ENCODE data around the gene HINFP. TPM values are rescaled to one million over a fixed set of nuclear protein-coding genes. Genes with fewer than 3 reads are reported as not detected.

Gene HINFP
- total RNA-seq, 4 donors from 2014 or later: 20.7 to 63.6 (median 48.2) TPM

DNA sequence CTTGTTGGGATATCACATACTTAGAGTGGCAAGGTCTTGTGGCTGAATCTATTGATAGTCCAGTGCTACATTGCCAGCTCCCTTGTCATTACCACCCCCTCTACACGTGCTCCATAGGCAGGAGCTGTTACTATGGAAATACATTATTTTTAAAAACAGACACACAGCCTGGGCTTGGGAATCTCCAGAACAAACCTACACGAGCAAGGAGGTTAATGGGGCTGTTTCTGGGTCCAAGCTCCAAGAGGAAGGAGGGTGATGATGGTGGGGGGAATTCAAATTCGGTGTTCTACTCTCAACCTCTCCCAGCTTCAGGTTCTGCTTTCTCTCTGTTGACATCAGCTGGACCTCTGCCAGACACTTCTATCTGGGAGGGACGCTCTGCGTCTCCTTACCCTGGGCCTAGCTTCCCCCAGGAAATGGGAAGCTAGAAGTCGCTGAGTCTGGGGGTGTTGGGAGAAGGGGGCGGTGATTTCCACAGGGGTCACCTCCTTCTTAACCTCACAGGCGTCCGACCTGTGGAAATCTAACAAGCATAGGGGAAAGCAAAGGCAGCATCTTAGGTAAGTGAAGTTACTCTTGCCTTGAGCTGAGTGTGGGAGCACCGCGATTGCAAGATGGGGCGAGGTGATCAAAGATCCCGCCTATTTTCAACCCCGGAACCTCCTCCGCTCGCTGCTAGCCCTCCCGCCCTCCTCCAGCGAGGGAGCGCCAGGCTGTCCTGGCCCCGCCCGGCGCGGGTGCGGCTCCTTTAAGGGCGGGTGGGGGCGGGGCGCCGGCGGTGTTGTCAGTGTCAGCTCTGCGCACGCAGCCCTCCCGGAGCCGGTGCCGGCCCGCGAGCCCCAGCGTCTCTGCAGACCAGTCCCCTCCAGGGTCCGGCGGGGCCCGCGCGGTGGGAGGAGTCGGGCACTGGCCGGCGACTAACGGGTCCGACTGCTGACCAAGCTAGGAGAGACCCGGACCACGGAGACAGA is 14.5 kb upstream of the HINFP start, which contains the start of gene C2CD2L:
Gene C2CD2L (plus strand): TSS at position 781 of the 974 bp plus-strand sequence. CDS start 398 bp downstream, outside the sequence.
- Histone ChIP-seq H3K27me3 (no peaks in the 10 kb centered on the region), H3K36me3 (peaks cover 0 to 10% (median 0%) of the 10 kb centered on the region in 4 donors), H3K4me1 (peaks cover 17 to 44% (median 27%) of the 10 kb centered on the region in 4 donors), H3K4me3 (peak within 1 kb of the TSS; percentile 69 to 99 (median 98)), H3K27ac (peak within 1 kb of the TSS; percentile 86 to 93 (median 90)), H3K9me3 (no peaks in the 10 kb centered on the region)
- DNase-seq: peak; percentile 94
- WGBS, 2 donors (ENCODE audit: low coverage in 1 of 2): 3% methylated on average over 16 of the region's 49 CpGs; no CpG with 5 or more reads in 1 of the 2 donors
- in situ Hi-C loops (cut with MboI; ENCODE audit: low pct_ligation_motif_present in 1 of 4, low pct_unique_long_range_greater_than_20kb in 1 of 4, low sequenced_read_pairs in 3 of 4): no loop called here
- peak; percentile 64 to 81 (median 81) for TF ChIP-seq POLR2AphosphoS5 (IDR thresholded peaks at IDR 0.05)
- TF ChIP-seq EP300 (IDR thresholded peaks at IDR 0.05; ENCODE audit: low read depth): no peak
- no peak for TF ChIP-seq CTCF (IDR thresholded peaks at IDR 0.05)
- peak; percentile 63 for TF ChIP-seq POLR2A (IDR thresholded peaks at IDR 0.05)
- intact Hi-C loops (cut with DNase I; ENCODE audit: low total_unique reads): no loop called here

DNA sequence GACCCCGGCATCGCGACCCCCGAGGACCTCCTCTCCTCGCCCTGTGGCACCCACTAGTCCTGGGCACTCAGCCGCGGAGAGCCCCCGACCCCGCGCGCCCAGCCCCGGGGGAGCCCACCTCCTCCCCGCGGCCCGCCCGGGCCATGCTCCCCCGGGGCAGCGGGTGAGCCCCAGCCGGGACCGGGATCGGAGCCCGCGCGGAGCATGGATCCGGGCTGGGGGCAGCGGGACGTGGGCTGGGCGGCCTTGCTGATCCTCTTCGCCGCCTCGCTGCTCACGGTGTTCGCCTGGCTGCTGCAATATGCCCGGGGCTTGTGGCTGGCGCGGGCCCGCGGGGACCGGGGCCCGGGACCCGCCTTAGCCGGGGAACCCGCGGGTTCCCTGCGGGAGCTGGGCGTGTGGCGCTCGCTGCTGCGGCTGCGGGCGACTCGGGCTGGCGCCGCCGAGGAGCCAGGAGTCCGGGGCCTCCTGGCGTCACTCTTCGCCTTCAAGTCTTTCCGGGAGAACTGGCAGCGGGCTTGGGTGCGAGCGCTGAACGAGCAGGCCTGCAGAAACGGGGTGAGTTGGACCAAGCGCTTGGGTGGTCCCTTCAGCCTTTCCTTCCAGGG is 13.7 kb upstream of the HINFP start:
- H3K4me1 ChIP-seq: peaks cover 17 to 41% (median 27%) of the 10 kb centered on the region in 4 donors
- H3K4me3 ChIP-seq: peak overlapping the region; percentile 69 to 99 (median 98)
- H3K9me3 ChIP-seq: no peaks in the 10 kb centered on the region
- WGBS, 2 donors (ENCODE audit: low coverage in 1 of 2): 2% methylated on average over 16 of the region's 65 CpGs; no CpG with 5 or more reads in 1 of the 2 donors
- H3K27me3 ChIP-seq: no peaks in the 10 kb centered on the region
- intact Hi-C loops (cut with DNase I; ENCODE audit: low total_unique reads) (no loop called here), in situ Hi-C loops (cut with MboI; ENCODE audit: low pct_ligation_motif_present in 1 of 4, low pct_unique_long_range_greater_than_20kb in 1 of 4, low sequenced_read_pairs in 3 of 4) (no loop called here)
- peaks cover 0 to 16% (median 0%) of the 10 kb centered on the region in 4 donors for H3K36me3 ChIP-seq
- TF ChIP-seq POLR2AphosphoS5 (IDR thresholded peaks at IDR 0.05): no peak
- TF ChIP-seq POLR2A (IDR thresholded peaks at IDR 0.05): peak; percentile 7
- peak overlapping the region; percentile 86 to 93 (median 90) for H3K27ac ChIP-seq
- DNase-seq: no peak

GRCh38 chr11:119108146-119108856 is 13.1 kb upstream of the HINFP start:
- intact Hi-C loops (cut with DNase I; ENCODE audit: low total_unique reads) (no loop called here), in situ Hi-C loops (cut with MboI; ENCODE audit: low pct_ligation_motif_present in 1 of 4, low pct_unique_long_range_greater_than_20kb in 1 of 4, low sequenced_read_pairs in 3 of 4) (no loop called here)
- Histone ChIP-seq H3K4me1 (peaks cover 12 to 35% (median 21%) of the 10 kb centered on the region in 4 donors), H3K27ac (peak overlapping the region; percentile 86 to 93 (median 90)), H3K27me3 (no peaks in the 10 kb centered on the region), H3K36me3 (peaks cover 0 to 16% (median 0%) of the 10 kb centered on the region in 4 donors), H3K9me3 (no peaks in the 10 kb centered on the region), H3K4me3 (peak overlapping the region; percentile 69 to 99 (median 98))
- DNase-seq: peak; percentile 64
- WGBS, 2 donors (ENCODE audit: low coverage in 1 of 2): 16 to 20% methylated on average over 1 to 7 of the region's 8 CpGs
- TF ChIP-seq POLR2A (IDR thresholded peaks at IDR 0.05) (no peak), CTCF (IDR thresholded peaks at IDR 0.05) (no peak), POLR2AphosphoS5 (IDR thresholded peaks at IDR 0.05) (no peak), EP300 (IDR thresholded peaks at IDR 0.05; ENCODE audit: low read depth) (no peak)

- peak; percentile 55 for DNase-seq
- Histone ChIP-seq H3K36me3 (peaks cover 0 to 16% (median 0%) of the 10 kb centered on the region in 4 donors), H3K4me1 (peaks cover 11 to 29% (median 20%) of the 10 kb centered on the region in 4 donors), H3K9me3 (no peaks in the 10 kb centered on the region), H3K27me3 (no peaks in the 10 kb centered on the region), H3K27ac (peak overlapping the region in 3 of 4 donors; percentile 86 to 93 (median 90)), H3K4me3 (peak overlapping the region in 2 of 4 donors; percentile 98 to 99)
- TF ChIP-seq CTCF (IDR thresholded peaks at IDR 0.05) (no peak), POLR2AphosphoS5 (IDR thresholded peaks at IDR 0.05) (peak in 2 of 3 donors; percentile 24 to 44)
- WGBS, 2 donors (ENCODE audit: low coverage in 1 of 2): 55 to 75% methylated on average over 2 of the region's 2 CpGs
- in situ Hi-C loops (cut with MboI; ENCODE audit: low pct_ligation_motif_present in 1 of 4, low pct_unique_long_range_greater_than_20kb in 1 of 4, low sequenced_read_pairs in 3 of 4) (no loop called here), intact Hi-C loops (cut with DNase I; ENCODE audit: low total_unique reads) (no loop called here)
Observed at GRCh38 chr11:119108857-119109221, 12.5 kb upstream of the HINFP start.

Measured in transverse colon (tissue), 4 donors.